Panc1 (cell line): Measurements from ENCODE around the gene APLP2. TPM values are rescaled to one million over a fixed set of nuclear protein-coding genes. Genes with fewer than 3 reads are reported as not detected.
A peak's percentile ranks its signal among the peaks of the same experiment; 100 is the strongest.

Experiments used
- ATAC-seq: fragments of 200-7000 bp; cut with Tn5 transposase; 2 replicates; pipeline ENCODE4 v1.9.1; 2020; ENCODE audit warnings: mild to moderate bottlenecking, moderate library complexity
- BruUV-seq: library from RNA; stranded (reverse); fragments of 400-500 nt; replicated peaks from 2 replicates; lab custom pipeline; 2021; lab: Mats Ljungman, UMichigan
- CTCF ChIA-PET: fragments of 300-600 bp; sonication (Branson Sonifier 250); formaldehyde crosslinking; loops from one replicate; lab custom pipeline; 2022; ENCODE audit warnings: antibody characterized with exemption; lab: Charles Lee
- POLR2A ChIA-PET: fragments of 300-600 bp; sonication (Branson Sonifier 250); formaldehyde crosslinking; loops from one replicate; lab custom pipeline; 2022; ENCODE audit warnings: antibody characterized with exemption; lab: Charles Lee
- DNase-seq: peaks from one replicate; pipeline ENCODE4 v3.0.0-alpha.2; 2010; ENCODE audit warnings: low read depth, low spot score
- H3K27ac ChIP-seq: 2 replicates; pipeline ENCODE4 v1.5.1; 2011; ENCODE audit warnings: mild to moderate bottlenecking, low read length, inconsistent platforms
- H3K27me3 ChIP-seq: fragments of 200-500 bp; sonication (Bioruptor generic); 2 replicates; pipeline ENCODE4 v1.6.0; 2014; ENCODE audit warnings: low read length, inconsistent platforms; ENCODE audit not compliant: control insufficient read depth, insufficient read depth
- H3K36me3 ChIP-seq: fragments of 200-500 bp; sonication (Bioruptor generic); 2 replicates; pipeline ENCODE4 v1.5.1; 2014; ENCODE audit warnings: inconsistent platforms, mild to moderate bottlenecking, low read length, moderate library complexity; ENCODE audit not compliant: control insufficient read depth, insufficient read depth
- H3K4me1 ChIP-seq: 2 replicates; pipeline ENCODE4 v1.5.1; 2011; ENCODE audit warnings: inconsistent platforms, mild to moderate bottlenecking, low read length, moderate library complexity; ENCODE audit not compliant: control insufficient read depth, insufficient read depth
- H3K4me3 ChIP-seq, 2 experiments: 2 replicates each; pipeline ENCODE4 v1.5.1; 2011 to 2012; ENCODE audit warnings: low read depth in 2 of 2, low read length in 2 of 2, mild to moderate bottlenecking in 2 of 2, inconsistent platforms in 1 of 2, moderate library complexity in 1 of 2
- H3K9me3 ChIP-seq: fragments of 200-500 bp; sonication (Bioruptor generic); 2 replicates; pipeline ENCODE4 v1.5.1; 2014; ENCODE audit warnings: low read depth, mild to moderate bottlenecking, inconsistent platforms, low read length, moderate library complexity; ENCODE audit not compliant: control insufficient read depth, insufficient read depth
- POLR2AphosphoS5 ChIP-seq: IDR thresholded peaks from 2 replicates; pipeline ENCODE4 v1.6.1; 2012; ENCODE audit warnings: mild to moderate bottlenecking, low read depth, low read length, moderate library complexity
- SIN3A ChIP-seq: IDR thresholded peaks from 2 replicates; pipeline ENCODE4 v1.6.1; 2012; ENCODE audit warnings: low read depth, mild to moderate bottlenecking, low read length, moderate library complexity, borderline replicate concordance; ENCODE audit not compliant: insufficient read depth
- TCF7L2 ChIP-seq: IDR thresholded peaks from 2 replicates; pipeline ENCODE4 v1.6.1; 2011; ENCODE audit warnings: mild to moderate bottlenecking, low read depth, low read length, inconsistent platforms
- in situ Hi-C: cut with HindIII; loops from 2 replicates; pipeline ENCODE4 v1.10.0; 2016; ENCODE audit warnings: low sequenced_read_pairs, low pct_unique_long_range_greater_than_20kb
- intact Hi-C: fragments of 100-400 bp; cut with micrococcal nuclease; formaldehyde crosslinking; loops from one replicate; pipeline ENCODE4 v1.10.0; 2022; ENCODE audit not compliant: unreplicated experiment
- total RNA-seq: library from RNA; stranded (reverse); gene quantifications from one replicate; pipeline ENCODE4 v1.2.1, GENCODE V29; 2021; ENCODE audit not compliant: unreplicated experiment
- TF ChIP-seq, protein P1 (sequence below): fragments of 450-650 bp; IDR thresholded peaks from 2 replicates; pipeline ENCODE4 v1.5.1; 2017; ENCODE audit warnings: mild to moderate bottlenecking
- TF ChIP-seq, protein P2 (sequence below), 2 experiments: IDR thresholded peaks; 2 replicates each; pipeline ENCODE4 v1.6.1; 2011 to 2012; ENCODE audit warnings: low read depth in 2 of 2, control low read depth in 1 of 2, low read length in 1 of 2, mild to moderate bottlenecking in 1 of 2, moderate library complexity in 1 of 2; ENCODE audit not compliant: insufficient read depth in 1 of 2

APLP2 gene
- total RNA-seq, 1 experiment from 2014 or later: 589 TPM

DNA sequence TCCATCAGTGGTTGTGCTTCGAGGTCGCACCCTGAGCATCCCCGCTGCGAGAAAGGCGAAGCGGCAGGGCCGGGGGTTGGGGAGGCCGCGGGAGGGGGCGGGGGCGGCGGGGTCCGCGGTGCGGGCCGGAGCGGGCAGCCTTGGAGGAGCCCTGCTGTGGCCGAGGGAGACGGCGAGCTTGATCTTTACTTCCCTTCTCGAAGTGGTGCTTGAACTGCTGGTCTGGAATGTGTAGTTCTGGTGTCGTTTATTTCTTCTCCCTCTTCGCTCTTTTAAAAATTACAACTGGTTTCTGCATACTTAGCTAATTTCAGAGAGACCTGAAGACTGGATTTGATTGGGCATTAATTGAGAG is 1.1 kb downstream of the APLP2 start:
- TF ChIP-seq, protein P1, sequence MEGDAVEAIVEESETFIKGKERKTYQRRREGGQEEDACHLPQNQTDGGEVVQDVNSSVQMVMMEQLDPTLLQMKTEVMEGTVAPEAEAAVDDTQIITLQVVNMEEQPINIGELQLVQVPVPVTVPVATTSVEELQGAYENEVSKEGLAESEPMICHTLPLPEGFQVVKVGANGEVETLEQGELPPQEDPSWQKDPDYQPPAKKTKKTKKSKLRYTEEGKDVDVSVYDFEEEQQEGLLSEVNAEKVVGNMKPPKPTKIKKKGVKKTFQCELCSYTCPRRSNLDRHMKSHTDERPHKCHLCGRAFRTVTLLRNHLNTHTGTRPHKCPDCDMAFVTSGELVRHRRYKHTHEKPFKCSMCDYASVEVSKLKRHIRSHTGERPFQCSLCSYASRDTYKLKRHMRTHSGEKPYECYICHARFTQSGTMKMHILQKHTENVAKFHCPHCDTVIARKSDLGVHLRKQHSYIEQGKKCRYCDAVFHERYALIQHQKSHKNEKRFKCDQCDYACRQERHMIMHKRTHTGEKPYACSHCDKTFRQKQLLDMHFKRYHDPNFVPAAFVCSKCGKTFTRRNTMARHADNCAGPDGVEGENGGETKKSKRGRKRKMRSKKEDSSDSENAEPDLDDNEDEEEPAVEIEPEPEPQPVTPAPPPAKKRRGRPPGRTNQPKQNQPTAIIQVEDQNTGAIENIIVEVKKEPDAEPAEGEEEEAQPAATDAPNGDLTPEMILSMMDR: no peak
- TF ChIP-seq SIN3A: peak; percentile 48; the same call in 1 of the 2 replicates
- ChIA-PET CTCF (interaction anchor here (0.6 to 1.3 kb wide), 6 partner anchors 19 to 777 kb away, joined by 3 to 13 read pairs (median 7); partner anchors contain the start of gene PRDM10), POLR2A (interaction anchor here (0.6 to 1.2 kb wide), 6 partner anchors 10 to 181 kb away, joined by 3 to 17 read pairs (median 6); no protein-coding TSS in a partner anchor)
- no peaks in the 10 kb centered on the region for H3K9me3 ChIP-seq
- ATAC-seq (no peak), DNase-seq (no peak)
- no peaks in the 10 kb centered on the region for H3K27me3 ChIP-seq
- no peaks in the 10 kb centered on the region for H3K36me3 ChIP-seq
- peak overlapping the region; percentile 80 for H3K27ac ChIP-seq
- BruUV-seq: no TSS peak
- H3K4me3 ChIP-seq: peak overlapping the region; percentile 71 to 73
- peaks cover 18% of the 10 kb centered on the region; the same call in 1 of the 2 replicates for H3K4me1 ChIP-seq
- intact Hi-C loops (no loop called here), in situ Hi-C loops (no loop called here)

DNA sequence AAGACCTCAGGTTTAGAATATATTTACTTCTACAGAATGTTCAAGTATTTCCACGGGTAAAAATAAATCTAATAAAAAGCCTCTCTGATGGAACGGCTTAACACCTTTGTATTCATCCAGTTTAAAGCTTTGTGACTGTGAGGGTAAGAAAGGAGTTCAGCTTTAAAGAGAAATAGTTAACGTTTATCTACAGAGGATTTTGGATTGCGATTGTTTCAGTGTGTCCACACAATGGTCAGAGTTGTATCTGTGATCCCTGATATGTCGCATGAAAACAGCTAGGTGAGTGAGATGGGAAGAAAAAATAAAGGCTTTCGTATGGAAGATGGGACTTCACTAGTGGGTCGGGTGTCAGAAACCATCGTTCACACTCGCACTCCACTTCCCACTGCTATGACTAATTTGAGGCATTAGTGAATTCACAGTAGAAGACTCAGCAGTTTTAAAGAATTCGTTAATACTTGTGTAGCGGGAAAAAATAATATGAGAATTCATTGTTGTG is 1.6 kb downstream of the APLP2 start:
- ChIA-PET CTCF (interaction anchor here (0.6 to 1.3 kb wide), 5 partner anchors 19 to 777 kb away, joined by 3 to 9 read pairs (median 6); no protein-coding TSS in a partner anchor), POLR2A (interaction anchor here (0.6 to 1.2 kb wide), 6 partner anchors 10 to 181 kb away, joined by 3 to 17 read pairs (median 6); no protein-coding TSS in a partner anchor)
- peak overlapping the region; percentile 80 for H3K27ac ChIP-seq
- DNase-seq (no peak), ATAC-seq (no peak)
- TF ChIP-seq, protein P1: no peak
- TF ChIP-seq SIN3A (no peak), TCF7L2 (no peak), POLR2AphosphoS5 (no peak)
- TF ChIP-seq, protein P2, sequence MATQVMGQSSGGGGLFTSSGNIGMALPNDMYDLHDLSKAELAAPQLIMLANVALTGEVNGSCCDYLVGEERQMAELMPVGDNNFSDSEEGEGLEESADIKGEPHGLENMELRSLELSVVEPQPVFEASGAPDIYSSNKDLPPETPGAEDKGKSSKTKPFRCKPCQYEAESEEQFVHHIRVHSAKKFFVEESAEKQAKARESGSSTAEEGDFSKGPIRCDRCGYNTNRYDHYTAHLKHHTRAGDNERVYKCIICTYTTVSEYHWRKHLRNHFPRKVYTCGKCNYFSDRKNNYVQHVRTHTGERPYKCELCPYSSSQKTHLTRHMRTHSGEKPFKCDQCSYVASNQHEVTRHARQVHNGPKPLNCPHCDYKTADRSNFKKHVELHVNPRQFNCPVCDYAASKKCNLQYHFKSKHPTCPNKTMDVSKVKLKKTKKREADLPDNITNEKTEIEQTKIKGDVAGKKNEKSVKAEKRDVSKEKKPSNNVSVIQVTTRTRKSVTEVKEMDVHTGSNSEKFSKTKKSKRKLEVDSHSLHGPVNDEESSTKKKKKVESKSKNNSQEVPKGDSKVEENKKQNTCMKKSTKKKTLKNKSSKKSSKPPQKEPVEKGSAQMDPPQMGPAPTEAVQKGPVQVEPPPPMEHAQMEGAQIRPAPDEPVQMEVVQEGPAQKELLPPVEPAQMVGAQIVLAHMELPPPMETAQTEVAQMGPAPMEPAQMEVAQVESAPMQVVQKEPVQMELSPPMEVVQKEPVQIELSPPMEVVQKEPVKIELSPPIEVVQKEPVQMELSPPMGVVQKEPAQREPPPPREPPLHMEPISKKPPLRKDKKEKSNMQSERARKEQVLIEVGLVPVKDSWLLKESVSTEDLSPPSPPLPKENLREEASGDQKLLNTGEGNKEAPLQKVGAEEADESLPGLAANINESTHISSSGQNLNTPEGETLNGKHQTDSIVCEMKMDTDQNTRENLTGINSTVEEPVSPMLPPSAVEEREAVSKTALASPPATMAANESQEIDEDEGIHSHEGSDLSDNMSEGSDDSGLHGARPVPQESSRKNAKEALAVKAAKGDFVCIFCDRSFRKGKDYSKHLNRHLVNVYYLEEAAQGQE (IDR thresholded peaks at IDR 0.05; ENCODE audit: insufficient read depth in 1 of 2, low read depth in 2 of 2, low read length in 1 of 2): no peak
- H3K36me3 ChIP-seq: no peaks in the 10 kb centered on the region
- peaks cover 19% of the 10 kb centered on the region; the same call in 1 of the 2 replicates for H3K4me1 ChIP-seq
- in situ Hi-C loops: no loop called here
- H3K4me3 ChIP-seq: peak overlapping the region; percentile 71 to 73
- H3K9me3 ChIP-seq: no peaks in the 10 kb centered on the region
- intact Hi-C loops: no loop called here
- no TSS peak for BruUV-seq
- H3K27me3 ChIP-seq: no peaks in the 10 kb centered on the region
